ENCODE results near the gene PDE4B.

Gene PDE4B

GRCh38 chr1:66372522-66373101 is 579.9 kb downstream of the PDE4B start:
- DNase-seq = no peak

DNA sequence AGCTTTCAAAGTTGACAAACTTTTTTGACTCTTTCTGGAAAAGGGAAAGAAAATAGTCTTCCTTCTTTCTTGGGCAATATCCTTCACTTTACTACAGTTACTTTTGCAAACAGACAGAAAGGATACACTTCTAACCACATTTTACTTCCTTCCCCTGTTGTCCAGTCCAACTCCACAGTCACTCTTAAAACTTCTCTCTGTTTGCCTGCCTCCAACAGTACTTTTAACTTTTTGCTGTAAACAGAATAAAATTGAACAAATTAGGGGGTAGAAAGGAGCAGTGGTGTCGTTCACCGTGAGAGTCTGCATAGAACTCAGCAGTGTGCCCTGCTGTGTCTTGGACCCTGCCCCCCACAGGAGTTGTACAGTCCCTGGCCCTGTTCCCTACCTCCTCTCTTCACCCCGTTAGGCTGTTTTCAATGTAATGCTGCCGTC is 580.5 kb downstream of the PDE4B start:
- DNase-seq = no peak

DNA sequence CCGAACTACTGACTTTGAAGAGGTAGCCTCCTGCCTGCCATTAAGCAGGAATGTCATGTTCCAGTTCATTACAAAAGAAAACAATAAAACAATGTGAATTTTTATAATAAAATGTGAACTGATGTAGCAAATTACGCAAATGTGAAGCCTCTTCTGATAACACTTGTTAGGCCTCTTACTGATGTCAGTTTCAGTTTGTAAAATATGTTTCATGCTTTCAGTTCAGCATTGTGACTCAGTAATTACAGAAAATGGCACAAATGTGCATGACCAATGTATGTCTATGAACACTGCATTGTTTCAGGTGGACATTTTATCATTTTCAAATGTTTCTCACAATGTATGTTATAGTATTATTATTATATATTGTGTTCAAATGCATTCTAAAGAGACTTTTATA is 581.5 kb downstream of the PDE4B start:
- DNase-seq = no peak

GRCh38 chr1:66374561-66375111 is 581.9 kb downstream of the PDE4B start:
- DNase-seq = no peak

DNA sequence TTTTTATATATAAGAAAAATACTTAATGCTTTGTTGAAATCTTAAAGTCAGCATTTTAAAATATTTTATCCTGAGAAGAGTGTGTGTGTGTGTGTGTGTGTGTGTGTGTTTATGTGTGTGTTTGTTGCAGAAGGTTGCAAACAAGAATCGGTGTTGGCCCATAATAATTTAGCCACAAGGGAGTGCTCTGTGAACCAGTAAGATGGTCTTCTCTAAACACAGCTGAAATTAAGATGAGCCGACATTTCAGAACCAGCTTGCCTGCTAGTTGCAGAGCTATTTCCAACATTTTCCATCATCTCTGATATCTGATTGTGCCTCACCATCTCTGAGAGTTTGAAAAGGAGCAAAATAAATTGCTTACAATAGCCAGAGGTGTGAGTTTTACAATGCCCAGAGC is 582.4 kb downstream of the PDE4B start:
- no peak for DNase-seq

GRCh38 chr1:66380452-66381212 is 587.9 kb downstream of the PDE4B start:
- no peak for DNase-seq

- no peak for DNase-seq
Observed at GRCh38 chr1:66381621-66382275, 589.1 kb downstream of the PDE4B start.

- no peak for DNase-seq
Observed at GRCh38 chr1:66383168-66383567, 590.5 kb downstream of the PDE4B start.

GRCh38 chr1:66383611-66384010 is 590.9 kb downstream of the PDE4B start:
- DNase-seq = no peak

- no peak for DNase-seq
Observed at GRCh38 chr1:66384258-66384921, 591.7 kb downstream of the PDE4B start.

GRCh38 chr1:66386712-66387111 is 594.0 kb downstream of the PDE4B start:
- DNase-seq = no peak

DNA sequence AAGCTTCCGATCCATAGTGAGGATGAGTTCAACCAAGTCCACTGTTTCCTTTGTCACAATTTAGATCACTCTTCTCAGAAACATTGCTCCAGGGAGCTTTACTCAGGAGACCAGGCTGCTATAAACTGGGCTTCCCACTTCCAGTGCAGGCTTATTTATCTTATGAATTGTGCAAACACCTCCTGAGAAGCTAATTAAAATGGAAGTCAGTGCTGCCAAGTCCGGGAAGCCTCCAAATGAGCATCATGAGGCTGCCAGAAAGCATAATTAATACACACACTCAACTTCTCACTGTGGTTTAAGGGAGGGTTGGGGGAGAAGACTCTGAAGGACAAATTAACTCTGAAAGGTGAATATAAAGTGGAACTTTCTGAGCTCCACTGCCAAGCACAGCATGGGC is 596.2 kb downstream of the PDE4B start:
- no peak for DNase-seq

GRCh38 chr1:66393586-66394287 is 601.0 kb downstream of the PDE4B start:
- DNase-seq = no peak

DNA sequence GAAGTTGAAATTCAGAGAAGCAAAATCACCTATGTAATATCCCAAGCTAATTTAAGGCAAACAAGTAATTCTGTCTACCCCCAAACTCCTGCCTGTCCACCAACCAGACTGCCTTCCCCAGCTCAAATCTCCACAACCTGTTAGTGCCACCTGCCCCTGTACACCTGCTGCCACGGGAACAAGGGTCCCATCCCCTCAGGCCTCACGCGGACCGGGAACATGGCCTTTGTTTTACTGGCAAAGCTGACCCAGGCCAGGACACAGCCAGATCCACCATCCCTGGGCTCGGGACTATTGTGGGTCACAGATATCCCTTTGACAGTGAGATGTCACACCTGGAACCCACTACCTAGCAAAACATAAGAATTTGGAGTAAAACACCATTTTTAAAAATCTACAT is 601.9 kb downstream of the PDE4B start:
- DNase-seq = no peak

DNA sequence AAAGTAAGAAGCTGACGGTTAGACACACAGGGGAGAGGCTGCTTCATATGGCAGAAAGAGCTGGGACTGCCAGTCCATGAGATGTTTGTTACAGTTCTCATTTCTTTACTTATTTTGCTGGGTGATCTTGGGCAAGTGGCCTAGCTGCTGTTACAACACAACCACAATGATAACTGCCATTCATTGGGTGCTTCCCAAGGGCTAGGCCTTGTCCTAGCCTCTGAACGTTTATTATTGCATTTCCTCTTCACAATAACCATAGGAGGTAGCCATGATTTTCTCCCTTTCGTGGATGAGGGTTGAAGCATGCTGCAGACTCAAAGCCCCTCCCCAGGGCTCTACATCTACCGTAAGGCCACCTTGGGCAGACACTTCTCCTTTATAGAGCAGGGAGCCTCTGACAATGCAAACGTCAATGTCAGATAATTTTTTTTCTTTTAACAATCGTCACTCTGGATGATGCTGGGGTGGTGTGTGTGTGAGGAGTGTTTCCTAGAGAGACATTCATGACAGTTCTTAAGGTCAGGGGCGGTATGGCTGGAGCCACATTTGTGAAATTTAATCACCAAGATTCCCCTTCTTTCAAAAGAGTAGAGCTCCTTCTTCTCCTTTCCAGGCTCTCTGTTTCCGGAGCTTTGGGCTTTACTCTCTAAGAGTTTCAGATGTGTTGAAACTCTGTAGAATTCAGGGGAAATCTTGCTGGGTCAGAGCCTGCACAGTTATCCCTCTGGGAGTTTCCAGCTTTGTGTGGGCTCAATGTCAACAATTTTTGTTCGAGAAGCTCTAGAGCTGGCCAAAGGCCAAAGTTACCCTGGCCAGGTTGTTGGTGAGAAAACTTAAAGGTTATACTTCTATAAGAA is 602.7 kb downstream of the PDE4B start:
- DNase-seq = no peak

DNA sequence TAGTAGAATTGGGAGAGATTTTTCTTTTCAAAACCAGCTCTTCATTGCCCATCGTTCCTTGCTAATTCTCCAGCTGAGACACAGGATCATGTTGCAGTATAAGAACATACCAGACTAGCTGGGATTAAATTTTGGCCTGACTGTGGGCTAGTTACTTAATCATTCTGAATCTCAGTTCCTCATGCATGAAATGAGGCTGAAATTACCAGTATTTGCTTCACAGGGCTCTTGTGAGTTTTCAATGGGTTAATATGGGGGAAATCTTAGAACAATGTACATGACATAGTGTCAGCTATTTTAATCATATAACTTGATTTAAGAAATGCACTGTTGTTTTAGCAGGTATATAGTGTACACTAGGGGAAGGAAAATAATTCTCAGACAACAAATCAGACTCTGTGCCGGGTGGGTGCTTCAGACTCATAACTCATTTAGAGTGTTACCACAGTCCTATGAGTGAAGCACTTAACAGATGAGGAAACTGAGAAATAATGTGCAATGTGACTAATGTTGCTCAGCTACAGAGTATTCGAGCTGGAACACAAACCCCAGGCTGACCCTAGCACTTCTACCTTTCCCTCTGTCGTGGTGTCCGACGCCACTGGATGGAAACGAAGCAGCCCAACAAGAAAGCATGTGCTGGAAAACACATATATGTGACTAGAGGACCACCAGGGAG is 603.7 kb downstream of the PDE4B start:
- no peak for DNase-seq

GRCh38 chr1:66397192-66397591 is 604.5 kb downstream of the PDE4B start:
- no peak for DNase-seq

DNA sequence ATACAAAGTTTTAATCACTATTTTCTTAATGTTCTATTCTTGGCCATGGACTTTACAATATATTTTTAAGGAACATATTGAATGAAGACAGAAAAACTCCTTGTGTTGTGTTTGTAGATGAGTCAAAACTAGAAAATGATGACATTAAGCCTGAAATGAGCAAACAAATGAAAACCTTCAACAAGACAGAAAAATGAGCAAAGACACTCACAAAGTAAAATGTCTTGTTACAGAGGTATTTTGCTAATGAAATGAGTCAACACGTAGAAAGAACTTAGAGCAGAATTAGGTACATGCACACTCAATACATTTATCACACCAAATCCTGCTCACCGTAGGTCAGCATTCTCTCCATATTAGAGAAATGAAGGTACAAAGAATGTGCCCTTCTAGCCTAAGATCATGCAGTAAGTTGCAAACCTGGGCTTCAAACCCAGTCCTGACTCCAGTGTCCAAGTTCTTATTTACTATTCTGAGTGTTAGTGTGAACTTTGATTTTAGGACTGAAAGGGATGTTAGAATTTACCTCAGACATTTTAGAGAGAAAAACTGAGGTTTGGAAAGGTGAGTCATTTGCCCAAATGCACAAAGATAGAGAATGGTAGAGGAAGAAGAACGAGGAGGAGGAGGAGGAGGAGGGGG is 607.3 kb downstream of the PDE4B start:
- no peak for DNase-seq

DNA sequence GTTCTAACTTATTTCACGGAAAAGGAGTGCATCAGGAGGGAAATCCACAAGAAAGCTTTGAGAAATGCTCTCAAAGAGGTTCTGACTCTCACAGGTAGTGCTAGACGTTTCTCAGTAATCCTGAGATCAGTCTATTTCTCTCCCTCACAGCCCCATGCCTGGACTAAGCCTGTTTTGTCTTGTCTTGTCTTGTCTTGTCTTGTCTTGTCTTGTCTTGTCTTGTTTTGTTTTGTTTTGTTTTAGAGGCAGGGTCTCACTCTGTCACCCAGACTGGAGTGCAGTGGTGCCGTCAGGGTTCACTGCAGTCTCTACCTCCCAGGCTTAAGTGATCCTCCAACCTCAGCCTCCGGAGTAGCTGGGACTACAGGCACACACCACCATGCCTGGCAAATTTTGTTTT is 608.0 kb downstream of the PDE4B start:
- no peak for DNase-seq

- no peak for DNase-seq
Observed at GRCh38 chr1:66401244-66401643, 608.5 kb downstream of the PDE4B start.

- no peak for DNase-seq
Observed at GRCh38 chr1:66402194-66402593, 609.5 kb downstream of the PDE4B start.
